GM21723 (cell line): ENCODE results near the gene BMP6.
"Not testable (repeated sequence)": the region's sequence is repeated elsewhere in the genome, so short reads cannot be mapped to it uniquely, and the experiment has no call there.

Experiments
- ATAC-seq: cut with Tn5 transposase; IDR thresholded peaks from one replicate; pipeline ENCODE4 v1.9.1; 2021; ENCODE audit warnings: mild to moderate bottlenecking, moderate library complexity; ENCODE audit not compliant: unreplicated experiment

The BMP6 gene

DNA sequence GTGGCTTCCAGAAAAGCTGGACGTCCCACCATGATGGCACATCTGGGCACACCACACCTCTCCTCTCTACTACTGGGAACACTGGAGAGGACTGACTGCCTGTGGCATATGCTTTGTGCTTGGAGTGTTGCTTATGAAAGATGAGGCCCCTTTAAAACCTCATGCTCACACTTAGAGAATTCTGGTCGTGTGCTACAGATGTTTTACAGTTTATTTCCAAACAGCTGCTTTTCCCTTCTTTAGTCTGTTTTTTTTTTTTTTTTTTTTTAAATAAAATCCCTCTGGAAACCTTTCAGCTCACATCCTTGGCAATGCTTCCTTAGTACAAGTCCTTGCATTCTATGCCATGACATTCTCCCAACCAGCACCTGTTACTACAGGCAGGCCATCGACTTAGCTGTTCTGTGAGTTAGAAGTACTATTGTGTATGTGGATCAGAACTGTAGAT, 60.3 kb downstream of the BMP6 start:
- no peak for ATAC-seq

GRCh38 chr6:7787137-7787608, 61.3 kb downstream of the BMP6 start:
- no peak for ATAC-seq

GRCh38 chr6:7787731-7788130, 61.8 kb downstream of the BMP6 start:
- ATAC-seq, result no peak

- ATAC-seq, result no peak
Observed at GRCh38 chr6:7794509-7794908, 68.6 kb downstream of the BMP6 start.

- ATAC-seq, result no peak
Observed at GRCh38 chr6:7797386-7797785, 71.5 kb downstream of the BMP6 start.

- ATAC-seq, result no peak
Observed at GRCh38 chr6:7798751-7799150, 72.9 kb downstream of the BMP6 start.

DNA sequence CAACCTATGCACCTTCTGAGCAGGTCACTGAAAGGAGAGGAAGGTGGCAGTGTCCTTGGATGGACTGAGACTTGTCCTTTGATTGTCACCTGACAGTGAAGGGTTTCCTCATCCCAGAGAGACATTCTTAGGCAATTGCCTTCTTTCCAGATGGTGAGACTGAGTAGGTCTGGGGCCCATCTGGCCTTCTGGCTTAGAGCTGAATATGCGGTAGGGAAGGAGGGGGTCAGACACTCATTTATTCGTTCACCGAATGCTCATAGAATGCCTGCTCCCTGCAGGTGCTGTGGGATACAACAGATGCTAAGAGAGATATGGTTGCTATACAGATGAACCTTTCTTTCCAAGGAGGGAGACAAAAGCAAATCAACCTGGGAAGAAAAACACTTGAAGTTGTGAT, 76.8 kb downstream of the BMP6 start:
- no peak for ATAC-seq

- no peak for ATAC-seq
Observed at GRCh38 chr6:7803214-7803613, 77.3 kb downstream of the BMP6 start.

- ATAC-seq, result no peak
Observed at GRCh38 chr6:7805078-7805849, 79.4 kb downstream of the BMP6 start.

- ATAC-seq, result no peak
Observed at GRCh38 chr6:7805850-7806214, 79.9 kb downstream of the BMP6 start.

DNA sequence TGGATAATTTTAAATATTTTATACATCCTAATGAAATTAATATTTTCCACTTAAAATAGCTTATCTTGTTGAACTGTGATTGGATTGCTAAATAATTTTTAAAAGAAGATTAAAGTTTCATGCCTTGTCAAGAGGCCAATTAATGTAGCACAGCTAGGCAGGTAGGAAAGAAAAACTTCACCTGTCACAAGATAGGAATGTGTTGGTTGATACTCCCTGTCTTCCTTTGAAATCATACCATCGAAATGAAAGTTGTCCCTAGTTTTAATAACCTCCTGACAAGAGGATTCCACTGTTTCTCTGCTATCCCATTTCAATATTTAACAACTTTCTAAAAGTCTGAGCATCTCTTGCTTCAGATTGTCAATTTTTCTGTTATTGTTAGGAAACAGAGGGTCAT, 80.8 kb downstream of the BMP6 start:
- ATAC-seq, result no peak

DNA sequence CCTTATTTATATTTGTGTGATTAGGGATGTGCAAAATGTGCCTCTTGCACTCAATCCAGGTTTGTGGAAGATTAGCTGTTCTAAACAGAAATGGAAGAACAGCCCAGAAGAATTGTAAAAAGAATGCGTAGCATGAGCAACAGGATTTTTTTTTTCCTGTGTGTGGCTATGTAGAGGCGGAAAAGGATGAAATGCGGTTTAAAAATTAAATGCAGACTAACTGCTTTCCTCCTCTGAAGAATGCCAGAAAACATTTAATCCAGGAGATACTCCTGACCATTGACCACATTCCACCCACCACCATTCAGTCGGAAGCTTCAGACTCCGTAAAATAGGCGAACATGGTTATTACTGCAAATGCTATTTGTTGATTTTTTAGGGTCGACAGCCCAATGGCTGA, 83.4 kb downstream of the BMP6 start:
- ATAC-seq, result no peak

GRCh38 chr6:7811441-7811840, 85.5 kb downstream of the BMP6 start:
- no peak for ATAC-seq

- no peak for ATAC-seq
Observed at GRCh38 chr6:7812623-7813022, 86.7 kb downstream of the BMP6 start.

- ATAC-seq, result no peak
Observed at GRCh38 chr6:7813193-7813592, 87.3 kb downstream of the BMP6 start.

- ATAC-seq, result no peak
Observed at GRCh38 chr6:7813704-7814103, 87.8 kb downstream of the BMP6 start.

DNA sequence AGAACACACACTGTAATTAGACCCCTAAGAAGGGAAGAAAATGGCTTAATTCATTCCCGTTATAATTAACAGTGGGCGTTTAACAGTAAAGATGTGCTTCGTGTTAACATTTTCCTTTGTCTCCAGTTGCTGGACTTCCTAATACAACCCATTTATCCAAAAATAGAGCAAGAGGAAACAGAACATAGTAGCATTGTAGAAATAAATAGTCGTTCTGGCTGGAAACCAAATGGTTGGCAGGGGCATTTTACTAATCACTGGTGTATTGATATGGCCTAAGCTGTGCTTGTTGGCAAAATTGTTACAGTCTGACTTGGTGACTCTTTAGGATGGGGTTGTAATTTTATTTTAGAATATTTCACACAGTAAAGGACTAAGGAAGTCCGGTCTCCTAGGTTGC, 89.8 kb downstream of the BMP6 start:
- no peak for ATAC-seq

DNA sequence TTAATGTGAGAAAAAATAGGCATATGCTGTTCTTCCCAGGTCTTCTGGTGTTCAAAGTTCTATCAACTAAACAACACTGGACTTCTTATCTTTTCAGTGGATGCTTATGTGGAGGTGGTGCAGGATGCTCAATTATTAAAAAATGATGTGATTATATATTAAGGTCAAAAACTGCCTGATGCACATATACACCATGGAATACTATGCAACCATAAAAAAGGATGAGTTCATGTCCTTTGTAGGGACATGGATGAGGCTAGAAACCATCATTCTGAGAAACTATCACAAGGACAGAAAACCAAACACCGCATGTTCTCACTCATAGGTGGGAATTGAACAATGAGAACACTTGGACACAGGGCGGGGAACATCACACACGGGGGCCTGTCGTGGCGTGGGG, 91.3 kb downstream of the BMP6 start:
- not testable (repeated sequence) for ATAC-seq

- no peak for ATAC-seq
Observed at GRCh38 chr6:7818257-7819214, 92.6 kb downstream of the BMP6 start.

GRCh38 chr6:7819431-7820015, 93.6 kb downstream of the BMP6 start:
- no peak for ATAC-seq

- no peak for ATAC-seq
Observed at GRCh38 chr6:7820288-7820835, 94.5 kb downstream of the BMP6 start.
